Neuron (in vitro differentiated cells): Measurements from ENCODE around the gene WDR43.
A peak's percentile ranks its signal among the peaks of the same experiment; 100 is the strongest.

Experiments used
- H2AFZ ChIP-seq: one replicate; pipeline ENCODE4 v1.6.1; 2013; ENCODE audit warnings: low read depth, mild to moderate bottlenecking, inconsistent platforms, low read length, moderate library complexity
- H3K27me3 ChIP-seq: one replicate; pipeline ENCODE4 v1.6.1; 2013; ENCODE audit warnings: low read length; ENCODE audit not compliant: insufficient read depth
- H3K36me3 ChIP-seq: one replicate; pipeline ENCODE4 v1.6.1; 2013; ENCODE audit warnings: low read length; ENCODE audit not compliant: insufficient read depth
- H3K4me1 ChIP-seq: one replicate; pipeline ENCODE4 v1.6.1; 2013; ENCODE audit warnings: low read length; ENCODE audit not compliant: insufficient read depth
- H3K4me3 ChIP-seq: 2 replicates; pipeline ENCODE4 v1.5.1; 2013; ENCODE audit warnings: mild to moderate bottlenecking, low read length, moderate library complexity
- H3K9me3 ChIP-seq: one replicate; pipeline ENCODE4 v1.6.1; 2013; ENCODE audit warnings: low read length

Gene WDR43, protein sequence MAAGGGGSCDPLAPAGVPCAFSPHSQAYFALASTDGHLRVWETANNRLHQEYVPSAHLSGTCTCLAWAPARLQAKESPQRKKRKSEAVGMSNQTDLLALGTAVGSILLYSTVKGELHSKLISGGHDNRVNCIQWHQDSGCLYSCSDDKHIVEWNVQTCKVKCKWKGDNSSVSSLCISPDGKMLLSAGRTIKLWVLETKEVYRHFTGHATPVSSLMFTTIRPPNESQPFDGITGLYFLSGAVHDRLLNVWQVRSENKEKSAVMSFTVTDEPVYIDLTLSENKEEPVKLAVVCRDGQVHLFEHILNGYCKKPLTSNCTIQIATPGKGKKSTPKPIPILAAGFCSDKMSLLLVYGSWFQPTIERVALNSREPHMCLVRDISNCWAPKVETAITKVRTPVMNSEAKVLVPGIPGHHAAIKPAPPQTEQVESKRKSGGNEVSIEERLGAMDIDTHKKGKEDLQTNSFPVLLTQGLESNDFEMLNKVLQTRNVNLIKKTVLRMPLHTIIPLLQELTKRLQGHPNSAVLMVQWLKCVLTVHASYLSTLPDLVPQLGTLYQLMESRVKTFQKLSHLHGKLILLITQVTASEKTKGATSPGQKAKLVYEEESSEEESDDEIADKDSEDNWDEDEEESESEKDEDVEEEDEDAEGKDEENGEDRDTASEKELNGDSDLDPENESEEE

DNA sequence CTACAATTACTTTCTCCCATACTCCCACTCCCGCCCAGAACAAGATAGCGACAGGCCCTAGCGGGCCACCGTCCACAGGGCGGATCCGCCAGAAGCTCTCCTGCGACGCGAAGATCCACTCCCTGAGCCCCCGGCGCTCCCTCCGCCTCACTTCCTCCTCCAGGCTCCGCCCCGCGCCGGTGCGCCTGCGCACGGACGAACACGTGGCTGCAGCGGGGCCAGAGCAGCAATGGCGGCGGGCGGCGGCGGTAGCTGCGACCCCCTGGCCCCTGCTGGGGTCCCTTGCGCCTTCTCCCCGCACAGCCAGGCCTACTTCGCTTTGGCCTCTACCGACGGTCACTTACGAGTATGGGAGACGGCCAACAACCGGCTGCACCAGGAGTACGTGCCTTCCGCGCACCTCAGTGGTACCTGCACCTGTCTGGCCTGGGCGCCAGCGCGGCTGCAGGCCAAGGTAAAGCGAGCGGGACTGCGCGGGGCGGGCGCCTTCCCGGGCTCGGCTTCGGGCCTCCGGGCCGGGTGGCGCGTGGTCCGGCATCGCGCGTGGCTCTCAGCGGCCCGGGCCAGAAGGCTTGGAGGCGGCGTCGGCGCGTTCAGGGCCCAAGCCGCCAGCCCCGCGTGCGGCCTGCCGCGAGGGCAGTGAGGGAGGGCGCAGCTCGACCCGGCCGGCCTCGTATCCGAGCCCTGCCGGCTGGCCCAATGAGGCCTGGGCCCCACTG lies at the start of gene WDR43:
Gene WDR43 (plus strand): TSS at position 198 of the 719 bp plus-strand sequence. CDS start 32 bp downstream, at position 230.
- Histone ChIP-seq H3K9me3 (no peaks in the 10 kb centered on the region), H2AFZ (peak within 1 kb of the TSS; percentile 42), H3K36me3 (no peaks in the 10 kb centered on the region), H3K4me3 (peak within 1 kb of the TSS; percentile 80), H3K27me3 (no peaks in the 10 kb centered on the region), H3K4me1 (peaks cover 17% of the 10 kb centered on the region)

DNA sequence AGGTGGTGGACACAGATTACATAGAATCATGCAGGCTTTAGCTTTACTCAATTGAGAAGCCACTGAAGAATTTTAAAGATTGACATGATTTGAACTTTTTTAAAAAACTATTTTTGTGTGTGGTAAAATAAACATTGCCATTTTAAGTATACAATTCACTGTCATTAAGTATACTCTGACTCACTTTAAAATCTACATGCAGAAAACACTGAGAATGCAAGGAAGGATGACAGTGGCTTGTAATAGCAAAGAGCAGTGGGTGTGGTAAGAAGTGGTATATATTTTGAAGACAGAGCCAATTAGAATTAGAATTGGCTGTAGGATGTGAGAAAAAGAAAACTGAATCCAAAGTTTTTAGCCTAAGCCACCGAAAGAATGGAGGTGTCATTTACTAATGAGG lies 39.3 kb upstream of the WDR43 start:
- Histone ChIP-seq H3K36me3 (peaks cover 31% of the 10 kb centered on the region), H2AFZ (no peak overlapping the region), H3K9me3 (no peaks in the 10 kb centered on the region), H3K4me1 (no peaks in the 10 kb centered on the region), H3K4me3 (no peak overlapping the region), H3K27me3 (no peaks in the 10 kb centered on the region)

DNA sequence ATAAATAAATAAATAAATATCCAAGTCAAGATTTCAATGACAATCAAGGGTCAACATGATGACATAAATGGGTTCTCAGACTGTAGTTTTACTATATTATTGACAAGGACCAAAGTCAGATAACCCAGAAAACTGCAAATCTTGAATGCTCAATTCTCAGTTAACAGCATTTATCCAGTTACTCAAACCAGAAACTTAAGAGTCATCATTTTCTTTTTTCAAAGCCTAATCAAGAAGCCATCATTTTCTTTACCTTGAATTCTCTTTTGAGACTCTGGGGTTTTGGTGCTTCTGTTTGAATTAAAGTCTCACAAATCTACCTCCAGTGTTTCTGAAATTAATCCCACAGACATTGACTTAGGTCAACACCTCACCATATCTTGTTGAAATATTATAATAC lies 38.5 kb upstream of the WDR43 start:
- Histone ChIP-seq H3K36me3 (peaks cover 39% of the 10 kb centered on the region), H3K4me1 (no peaks in the 10 kb centered on the region), H3K9me3 (no peaks in the 10 kb centered on the region), H3K27me3 (no peaks in the 10 kb centered on the region), H2AFZ (no peak overlapping the region), H3K4me3 (no peak overlapping the region)

DNA sequence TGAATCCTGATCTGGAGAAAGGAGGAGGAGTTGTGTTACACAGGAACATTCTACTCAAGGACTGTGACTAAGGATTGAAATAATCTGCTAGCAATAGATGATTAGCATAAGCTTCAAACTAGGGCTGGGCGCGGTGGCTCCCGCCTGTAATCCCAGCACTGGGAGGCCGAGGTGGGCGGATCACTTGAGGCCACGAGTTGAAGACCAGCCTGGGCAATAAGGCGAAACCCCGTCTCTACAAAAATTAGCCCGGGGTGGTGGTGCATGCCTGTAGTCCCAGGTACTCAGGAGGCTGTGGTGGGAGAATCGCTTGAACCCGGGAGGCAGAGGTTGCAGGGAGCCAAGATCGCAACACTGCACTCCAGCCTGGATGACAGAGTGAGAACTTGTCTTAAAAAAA lies 25.9 kb upstream of the WDR43 start:
- Histone ChIP-seq H3K27me3 (no peaks in the 10 kb centered on the region), H3K36me3 (peaks cover 18% of the 10 kb centered on the region), H3K9me3 (no peaks in the 10 kb centered on the region), H3K4me1 (peaks cover 15% of the 10 kb centered on the region), H3K4me3 (peak overlapping the region; percentile 72), H2AFZ (no peak overlapping the region)

DNA sequence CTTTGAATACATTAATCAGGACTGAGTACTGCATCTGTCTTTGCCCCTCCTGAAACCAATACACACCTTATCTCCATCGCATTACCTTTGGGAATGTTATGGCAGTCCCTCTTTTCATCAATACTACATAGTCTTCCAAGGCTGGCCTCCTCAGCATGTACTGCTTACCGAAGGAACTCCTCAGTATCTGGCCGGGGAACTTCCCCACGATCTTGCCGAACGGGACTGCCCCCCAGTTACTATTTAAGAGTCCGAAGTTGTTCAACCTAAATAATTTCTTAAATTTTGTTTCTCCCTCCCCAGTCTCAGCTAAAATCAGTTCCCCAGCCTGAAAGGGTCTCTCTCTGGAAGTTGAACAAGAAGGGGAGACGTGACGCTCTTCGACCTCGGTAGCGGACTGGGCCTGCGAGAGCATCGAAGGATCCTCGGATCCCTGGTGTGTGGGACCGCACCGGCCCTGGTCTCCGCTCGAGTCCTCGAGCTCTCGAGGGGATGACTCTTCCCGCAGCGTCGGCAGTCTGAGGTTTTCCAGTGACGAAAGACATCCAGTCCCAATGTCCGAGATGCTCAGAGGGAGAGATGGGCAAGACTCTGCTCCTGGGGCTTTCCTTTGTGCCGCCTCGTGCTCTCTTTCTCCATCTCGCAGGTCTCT lies 24.8 kb upstream of the WDR43 start:
- Histone ChIP-seq H3K27me3 (no peaks in the 10 kb centered on the region), H2AFZ (peak overlapping the region; percentile 54), H3K36me3 (peaks cover 9% of the 10 kb centered on the region), H3K4me3 (peak overlapping the region; percentile 72), H3K9me3 (no peaks in the 10 kb centered on the region), H3K4me1 (peaks cover 15% of the 10 kb centered on the region)

DNA sequence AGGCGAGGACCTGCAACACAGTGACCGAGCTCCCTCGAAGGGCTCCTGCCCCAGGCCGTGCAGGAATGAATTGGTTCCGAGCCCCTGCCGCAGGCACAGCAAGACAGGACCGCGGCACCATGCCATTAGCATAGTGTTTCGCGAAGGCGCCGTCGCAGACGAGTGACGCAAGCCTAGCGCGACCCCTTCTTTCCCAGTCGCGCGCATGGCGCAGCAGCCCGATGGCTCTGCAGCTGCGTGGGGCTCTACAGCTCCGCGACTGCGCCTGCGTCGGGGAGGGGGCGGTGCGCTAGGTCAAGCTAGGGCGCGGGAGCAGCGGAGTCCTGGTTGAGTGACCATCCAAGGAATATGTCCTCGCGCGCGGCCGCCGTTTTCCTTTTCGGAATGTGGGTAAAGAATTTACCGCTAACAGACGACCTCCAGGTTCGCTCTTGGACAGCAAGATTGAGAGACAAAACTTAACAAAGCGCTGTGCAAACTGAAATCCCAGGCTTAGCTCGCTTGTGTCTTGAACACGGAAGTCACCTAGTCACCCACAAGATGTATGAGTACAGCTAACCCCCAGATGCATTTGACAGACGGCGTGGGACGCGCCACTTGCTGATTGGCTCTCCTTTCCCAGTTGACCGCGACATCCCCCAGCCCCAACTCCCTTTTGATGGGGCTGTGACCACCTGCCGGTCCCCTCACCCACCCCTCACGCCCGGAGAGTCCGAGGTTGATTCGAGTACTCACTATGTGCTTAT lies 24.1 kb upstream of the WDR43 start, which contains the start of gene TRMT61B:
Gene TRMT61B (minus strand): TSS at position 164 of the 746 bp plus-strand sequence. CDS start 32 bp downstream, at position 132.
- Histone ChIP-seq H3K36me3 (peaks cover 3% of the 10 kb centered on the region), H3K4me3 (peak within 1 kb of the TSS; percentile 72), H3K4me1 (peaks cover 15% of the 10 kb centered on the region), H2AFZ (peak within 1 kb of the TSS; percentile 67), H3K27me3 (no peaks in the 10 kb centered on the region), H3K9me3 (no peaks in the 10 kb centered on the region)

DNA sequence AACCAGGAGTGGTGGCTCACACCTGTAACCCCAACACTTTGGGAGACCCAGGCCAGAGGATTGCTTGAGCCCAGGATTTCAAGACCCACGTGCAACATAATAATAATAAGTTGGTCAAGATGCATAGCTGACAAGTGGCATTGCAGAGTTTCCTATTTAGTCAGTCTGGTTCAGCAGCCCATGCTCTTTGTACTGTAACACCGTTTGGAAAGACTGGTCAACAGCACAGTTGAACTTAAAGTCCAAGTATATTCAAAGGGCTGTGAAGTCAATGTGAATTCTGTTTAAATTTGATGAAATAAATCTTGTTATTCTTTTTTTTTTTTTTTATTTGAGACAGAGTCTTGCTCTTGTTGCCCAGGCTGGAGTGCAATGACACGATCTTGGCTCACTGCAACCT lies 22.8 kb upstream of the WDR43 start:
- H3K9me3 ChIP-seq = no peaks in the 10 kb centered on the region
- peaks cover 3% of the 10 kb centered on the region for H3K36me3 ChIP-seq
- H3K27me3 ChIP-seq = peaks cover 4% of the 10 kb centered on the region
- peaks cover 15% of the 10 kb centered on the region for H3K4me1 ChIP-seq
- no peak overlapping the region for H3K4me3 ChIP-seq
- H2AFZ ChIP-seq = no peak overlapping the region

DNA sequence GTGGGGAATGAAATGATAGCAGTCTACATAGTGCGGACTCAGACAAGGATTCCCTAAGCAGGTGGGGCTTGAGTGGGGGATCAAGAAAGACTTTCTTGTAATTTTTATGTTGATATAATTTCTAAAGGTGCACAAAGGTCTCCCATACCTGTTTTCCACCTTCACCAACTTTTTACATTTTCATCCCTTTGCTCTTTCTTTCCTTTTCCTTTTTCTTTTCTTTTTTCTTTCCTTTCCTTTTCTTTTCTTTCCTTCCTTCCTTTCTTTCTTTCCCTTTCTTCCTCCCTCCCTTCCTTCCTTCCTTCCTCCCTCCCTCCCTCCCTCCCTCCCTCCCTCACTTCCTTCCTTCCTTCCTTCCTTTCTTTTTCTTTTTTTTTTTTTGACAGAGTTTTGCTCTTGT lies 14.3 kb upstream of the WDR43 start:
- Histone ChIP-seq H3K36me3 (no peaks in the 10 kb centered on the region), H3K27me3 (peaks cover 9% of the 10 kb centered on the region), H2AFZ (no peak overlapping the region), H3K4me1 (no peaks in the 10 kb centered on the region), H3K4me3 (no peak overlapping the region), H3K9me3 (no peaks in the 10 kb centered on the region)

DNA sequence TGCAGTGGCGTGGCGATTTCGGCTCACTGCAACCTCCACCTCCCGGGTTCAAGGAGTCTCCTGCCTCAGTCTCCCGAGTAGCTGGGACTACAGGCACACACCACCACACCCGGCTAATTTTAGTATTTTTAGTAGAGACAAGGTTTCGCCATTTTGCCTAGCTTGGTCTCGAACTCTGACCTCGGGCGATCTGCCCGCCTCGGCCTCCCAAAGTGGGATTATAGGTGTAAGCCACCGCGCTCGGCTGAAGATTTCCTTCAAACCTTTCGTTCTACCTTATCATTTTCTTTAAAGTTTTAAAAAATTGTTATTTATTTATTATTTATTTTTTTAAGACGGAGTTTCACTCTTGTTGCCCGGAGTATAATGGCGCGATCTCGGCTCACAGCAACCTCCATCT lies 979 bp upstream of the WDR43 start:
- Histone ChIP-seq H2AFZ (no peak overlapping the region), H3K4me3 (no peak overlapping the region), H3K4me1 (peaks cover 17% of the 10 kb centered on the region), H3K27me3 (no peaks in the 10 kb centered on the region), H3K36me3 (no peaks in the 10 kb centered on the region), H3K9me3 (no peaks in the 10 kb centered on the region)

DNA sequence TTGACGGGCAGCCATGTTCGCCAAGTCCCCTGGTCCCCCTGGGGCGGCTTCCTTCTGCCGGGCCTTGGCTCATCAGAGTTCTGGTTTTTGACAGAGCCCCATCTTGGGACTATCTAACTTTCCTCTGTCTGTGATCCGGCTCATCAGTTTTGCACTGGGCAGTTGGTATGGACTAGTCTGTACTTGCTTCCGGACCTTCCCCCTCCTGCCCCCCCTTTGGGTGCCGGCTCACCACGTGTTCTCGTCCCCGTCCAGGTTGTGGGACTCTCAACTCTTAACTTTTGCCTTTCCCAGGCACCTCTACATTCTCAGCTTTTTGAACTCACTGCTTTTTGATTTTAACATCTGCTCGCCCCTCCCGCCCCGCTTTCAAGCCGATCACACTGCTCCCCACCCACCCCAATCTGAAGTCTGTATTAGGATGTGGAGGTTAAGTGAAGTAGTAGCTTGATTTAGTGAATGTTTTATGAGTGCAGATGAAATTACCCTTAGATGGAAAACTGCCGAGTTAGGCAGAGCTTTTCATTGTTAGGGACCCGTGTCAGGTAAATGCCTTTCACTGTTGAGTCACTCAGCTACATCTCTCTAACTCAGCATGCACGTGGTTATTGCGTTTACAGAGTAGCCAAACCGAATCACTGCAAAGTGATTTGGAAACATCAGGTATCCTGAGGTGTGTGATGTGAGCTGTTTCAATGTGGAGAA lies 874 bp downstream of the WDR43 start:
- peaks cover 17% of the 10 kb centered on the region for H3K4me1 ChIP-seq
- peak overlapping the region; percentile 42 for H2AFZ ChIP-seq
- no peaks in the 10 kb centered on the region for H3K9me3 ChIP-seq
- peak overlapping the region; percentile 80 for H3K4me3 ChIP-seq
- H3K27me3 ChIP-seq = no peaks in the 10 kb centered on the region
- H3K36me3 ChIP-seq = no peaks in the 10 kb centered on the region

DNA sequence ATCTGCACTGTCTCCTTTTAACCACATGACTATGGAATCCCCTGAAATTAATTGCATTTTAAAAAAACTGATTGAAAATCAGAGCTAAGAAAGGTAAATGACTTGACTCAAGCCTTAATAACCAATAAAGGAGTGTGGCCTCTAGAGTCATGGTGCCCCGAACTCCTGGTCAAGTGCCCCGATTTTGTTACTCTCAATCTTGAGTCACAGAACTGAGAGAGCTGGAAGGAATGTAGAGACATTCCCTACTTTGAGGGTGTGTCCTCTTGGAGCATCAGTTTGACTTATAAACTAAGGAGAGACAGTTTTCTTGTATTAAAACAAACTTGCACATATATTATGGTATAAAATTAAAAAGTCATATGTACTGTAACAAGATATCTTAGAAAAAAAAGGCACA lies 2.4 kb downstream of the WDR43 start:
- peaks cover 3% of the 10 kb centered on the region for H3K36me3 ChIP-seq
- H2AFZ ChIP-seq = no peak overlapping the region
- peaks cover 28% of the 10 kb centered on the region for H3K4me1 ChIP-seq
- no peaks in the 10 kb centered on the region for H3K27me3 ChIP-seq
- peak overlapping the region; percentile 80 for H3K4me3 ChIP-seq
- H3K9me3 ChIP-seq = no peaks in the 10 kb centered on the region

DNA sequence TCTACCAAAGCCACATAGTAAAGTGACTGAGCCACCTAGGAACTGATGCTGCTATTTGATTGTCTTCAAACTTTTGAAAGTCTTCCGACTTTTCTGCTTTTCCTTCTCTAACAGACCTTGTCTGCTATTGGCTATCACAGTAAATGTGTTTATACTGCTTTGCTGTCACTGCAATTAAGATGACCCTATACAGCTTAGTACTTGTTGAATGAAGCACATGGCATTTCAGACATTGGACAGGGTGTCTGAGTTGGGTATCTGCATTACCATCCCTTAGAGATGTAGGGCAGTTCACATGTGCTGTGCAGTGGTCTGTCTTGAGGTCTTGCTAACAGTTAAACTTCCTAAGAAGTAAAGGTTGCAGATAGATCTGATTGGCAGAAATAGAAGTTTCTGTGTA lies 3.6 kb downstream of the WDR43 start:
- H3K9me3 ChIP-seq = no peaks in the 10 kb centered on the region
- H3K4me1 ChIP-seq = peaks cover 28% of the 10 kb centered on the region
- H3K4me3 ChIP-seq = no peak overlapping the region
- H3K36me3 ChIP-seq = peaks cover 13% of the 10 kb centered on the region
- H2AFZ ChIP-seq = no peak overlapping the region
- no peaks in the 10 kb centered on the region for H3K27me3 ChIP-seq
